B cell (primary cell): Measurements from ENCODE around the gene LAMP2. TPM values are rescaled to one million over a fixed set of nuclear protein-coding genes. Genes with fewer than 3 reads are reported as not detected.

Experiments used
- ATAC-seq: fragments of 200-7000 bp; cut with Tn5 transposase; one replicate; pipeline ENCODE4 v1.10.0; 2021; ENCODE audit warnings: low read depth, mild to moderate bottlenecking, moderate number of reproducible peaks, moderate library complexity
- CTCF ChIA-PET: fragments of 350-600 bp; sonication (Branson Sonifier 250); formaldehyde crosslinking; loops from one replicate; lab custom pipeline; 2021; ENCODE audit warnings: antibody characterized with exemption, inconsistent platforms; lab: Charles Lee
- POLR2A ChIA-PET: fragments of 350-600 bp; sonication (Branson Sonifier 250); formaldehyde crosslinking; loops from one replicate; lab custom pipeline; 2021; ENCODE audit warnings: antibody characterized with exemption; lab: Charles Lee
- DNase-seq: peaks from one replicate; pipeline ENCODE4 v3.0.0; 2013
- H2AFZ ChIP-seq: 2 replicates; pipeline ENCODE4 v1.6.1; 2012; ENCODE audit warnings: mild to moderate bottlenecking, low read depth, low read length; ENCODE audit not compliant: insufficient read depth, poor library complexity, severe bottlenecking
- H3K27ac ChIP-seq, 2 donors: 1 replicate in 1 of 2; 2 replicates in 1 of 2; pipeline ENCODE4 v1.5.1; 2012 to 2013; ENCODE audit warnings: low read length in 2 of 2, mild to moderate bottlenecking in 2 of 2, moderate library complexity in 1 of 2
- H3K27me3 ChIP-seq, 4 experiments: fragments of 200-600 bp in 1 of 4; sonication (generic) in 1 of 4; replicated peaks in 1 of 4; 1 replicate in 2 of 4; 2 replicates in 2 of 4; pipeline versions ENCODE4 v1.6.1 to v1.7.0; 2013 to 2016; ENCODE audit warnings: low read length in 3 of 4, mild to moderate bottlenecking in 2 of 4, mixed read lengths in 1 of 4, moderate library complexity in 1 of 4; ENCODE audit not compliant: insufficient read depth in 4 of 4, control insufficient read depth in 3 of 4; ENCODE audit errors: control extremely low read depth in 1 of 4
- H3K36me3 ChIP-seq, 2 experiments: replicated peaks in 1 of 2; 1 replicate in 1 of 2; 2 replicates in 1 of 2; pipeline versions ENCODE4 v1.6.1 to v1.7.1; 2013; ENCODE audit warnings: low read length in 1 of 2; ENCODE audit not compliant: insufficient read depth in 2 of 2, control insufficient read depth in 1 of 2; ENCODE audit errors: control extremely low read depth in 1 of 2, extremely low read depth in 1 of 2
- H3K4me1 ChIP-seq, 2 donors: fragments of 200-600 bp in 1 of 2; sonication (generic) in 1 of 2; 1 replicate in 1 of 2; 2 replicates in 1 of 2; pipeline versions ENCODE4 v1.5.1 to v1.6.1; 2013 to 2017; ENCODE audit warnings: low read length in 2 of 2; ENCODE audit not compliant: control insufficient read depth in 2 of 2, insufficient read depth in 2 of 2
- H3K4me2 ChIP-seq: replicated peaks from 2 replicates; pipeline ENCODE3; 2012; ENCODE audit warnings: mild to moderate bottlenecking, low read depth, low read length; ENCODE audit not compliant: poor library complexity, severe bottlenecking
- H3K4me3 ChIP-seq, 5 experiments: fragments of 200-600 bp in 1 of 5; sonication (generic) in 1 of 5; 1 replicate in 3 of 5; 2 replicates in 2 of 5; pipeline versions ENCODE4 v1.5.1 to v1.7.0; 2011 to 2016; ENCODE audit warnings: low read length in 4 of 5, mild to moderate bottlenecking in 4 of 5, low read depth in 2 of 5, control low read depth in 1 of 5, moderate library complexity in 1 of 5; ENCODE audit not compliant: insufficient read depth in 1 of 5; ENCODE audit errors: control extremely low read depth in 1 of 5, extremely low read depth in 1 of 5
- H3K79me2 ChIP-seq: fragments of 200-600 bp; sonication (generic); one replicate; pipeline ENCODE4 v1.6.0; 2016; ENCODE audit warnings: low read length; ENCODE audit not compliant: control insufficient read depth, insufficient read depth
- H3K9ac ChIP-seq: fragments of 200-600 bp; sonication (generic); 2 replicates; pipeline ENCODE4 v1.6.1; 2017; ENCODE audit warnings: mild to moderate bottlenecking, low read length, moderate library complexity
- H3K9me3 ChIP-seq, 3 donors: one replicate each; pipeline versions ENCODE4 v1.6.1 to v1.7.1; 2013; ENCODE audit warnings: low read length in 2 of 3; ENCODE audit not compliant: control insufficient read depth in 2 of 3, insufficient read depth in 1 of 3; ENCODE audit errors: control extremely low read depth in 1 of 3
- H4K20me1 ChIP-seq: 2 replicates; pipeline ENCODE4 v1.6.0; 2012; ENCODE audit warnings: mild to moderate bottlenecking, low read length; ENCODE audit not compliant: insufficient read depth, control insufficient read depth, poor library complexity, severe bottlenecking
- H3K27ac Mint-ChIP-seq: one replicate; pipeline ENCODE4 v1.8.0; 2021; ENCODE audit warnings: mixed read lengths
- H3K27me3 Mint-ChIP-seq: one replicate; pipeline ENCODE4 v1.8.0; 2021; ENCODE audit warnings: mixed read lengths
- H3K4me1 Mint-ChIP-seq: one replicate; pipeline ENCODE4 v1.8.0; 2021; ENCODE audit warnings: mixed read lengths
- H3K4me3 Mint-ChIP-seq: one replicate; pipeline ENCODE4 v1.8.0; 2021; ENCODE audit warnings: mixed read lengths
- H3K9me3 Mint-ChIP-seq: one replicate; pipeline ENCODE4 v1.8.0; 2022; ENCODE audit warnings: mixed read lengths; ENCODE audit not compliant: insufficient read depth
- EZH2 ChIP-seq: IDR thresholded peaks from 2 replicates; pipeline ENCODE4 v1.6.1; 2012; ENCODE audit warnings: borderline replicate concordance, low read depth, mild to moderate bottlenecking, moderate library complexity, low read length; ENCODE audit not compliant: insufficient read depth, poor library complexity, severe bottlenecking
- WGBS: methylation state at CpG from one replicate; pipeline ENCODE4 v1.1.5; 2013; ENCODE audit warnings: missing lambda C conversion rate; ENCODE audit not compliant: insufficient coverage; 5-methylcytosine and 5-hydroxymethylcytosine counted together
- intact Hi-C: fragments of 100-400 bp; cut with micrococcal nuclease; formaldehyde crosslinking; loops from one replicate; pipeline ENCODE4 v1.10.0; 2022
- polyA plus RNA-seq: library from polyadenylated mRNA; depleted of rRNA; stranded (reverse); fragments of >200 nt; gene quantifications from 2 replicates; pipeline ENCODE4 v1.2.3, GENCODE V29; 2012
- total RNA-seq, 2 donors: library from RNA; stranded (reverse); fragments of 120-200 nt in 1 of 2; gene quantifications; 1 replicate in 1 of 2; 2 replicates in 1 of 2; pipeline versions ENCODE4 v1.2.3 to v1.2.4, GENCODE V29; 2013 to 2022
- TF ChIP-seq, protein P1 (sequence below): fragments of 200-600 bp; IDR thresholded peaks from one replicate; pipeline ENCODE4 v1.8.0; 2022; ENCODE audit warnings: antibody characterized with exemption, mild to moderate bottlenecking

The LAMP2 gene
- total and polyA plus RNA-seq, 2 donors (not counting 1 experiment from before 2014, with no cell fraction given): 11.2 to 37.1 TPM

DNA sequence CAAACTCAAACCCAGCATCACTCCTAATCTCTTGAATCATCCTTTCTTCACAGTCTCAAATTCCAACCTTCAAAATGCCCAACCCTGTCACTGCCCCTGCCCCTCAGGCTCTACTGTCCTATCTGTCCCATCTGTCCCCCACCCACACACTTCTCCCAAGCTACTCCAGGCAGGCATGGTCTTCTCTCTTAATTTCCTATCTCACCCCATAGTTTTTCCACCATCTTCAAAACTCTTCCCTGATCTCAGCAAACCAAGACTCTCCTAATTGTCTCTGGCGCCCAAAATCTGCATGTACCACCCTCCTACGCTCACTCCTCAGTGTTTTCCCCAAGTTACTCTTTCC lies 644 bp downstream of the LAMP2 start:
- H3K4me1 ChIP-seq: peaks cover 7 to 11% of the 10 kb centered on the region in 2 donors
- peaks cover 34% of the 10 kb centered on the region for H3K79me2 ChIP-seq
- H3K4me2 ChIP-seq: peak overlapping the region; percentile 71
- peak overlapping the region; percentile 90 for H2AFZ ChIP-seq
- H3K4me1 Mint-ChIP-seq: peaks cover 27% of the 10 kb centered on the region
- peak overlapping the region; percentile 85 for H3K4me3 Mint-ChIP-seq
- no peak for ATAC-seq
- peak overlapping the region; percentile 78 to 88 for H3K27ac ChIP-seq
- intact Hi-C loops: loop anchor here (2.0 kb wide), 1 partner anchor 218 kb away; the partner anchor contains the start of gene ZBTB33
- H3K9ac ChIP-seq: peak overlapping the region; percentile 87
- H3K27me3 ChIP-seq: no peaks in the 10 kb centered on the region
- TF ChIP-seq, protein P1, sequence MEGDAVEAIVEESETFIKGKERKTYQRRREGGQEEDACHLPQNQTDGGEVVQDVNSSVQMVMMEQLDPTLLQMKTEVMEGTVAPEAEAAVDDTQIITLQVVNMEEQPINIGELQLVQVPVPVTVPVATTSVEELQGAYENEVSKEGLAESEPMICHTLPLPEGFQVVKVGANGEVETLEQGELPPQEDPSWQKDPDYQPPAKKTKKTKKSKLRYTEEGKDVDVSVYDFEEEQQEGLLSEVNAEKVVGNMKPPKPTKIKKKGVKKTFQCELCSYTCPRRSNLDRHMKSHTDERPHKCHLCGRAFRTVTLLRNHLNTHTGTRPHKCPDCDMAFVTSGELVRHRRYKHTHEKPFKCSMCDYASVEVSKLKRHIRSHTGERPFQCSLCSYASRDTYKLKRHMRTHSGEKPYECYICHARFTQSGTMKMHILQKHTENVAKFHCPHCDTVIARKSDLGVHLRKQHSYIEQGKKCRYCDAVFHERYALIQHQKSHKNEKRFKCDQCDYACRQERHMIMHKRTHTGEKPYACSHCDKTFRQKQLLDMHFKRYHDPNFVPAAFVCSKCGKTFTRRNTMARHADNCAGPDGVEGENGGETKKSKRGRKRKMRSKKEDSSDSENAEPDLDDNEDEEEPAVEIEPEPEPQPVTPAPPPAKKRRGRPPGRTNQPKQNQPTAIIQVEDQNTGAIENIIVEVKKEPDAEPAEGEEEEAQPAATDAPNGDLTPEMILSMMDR: no peak
- TF ChIP-seq EZH2: no peak
- H3K9me3 Mint-ChIP-seq: no peaks in the 10 kb centered on the region
- no peak for DNase-seq
- H3K36me3 ChIP-seq: no peaks in the 10 kb centered on the region
- H4K20me1 ChIP-seq: no peaks in the 10 kb centered on the region
- 0% methylated on average over 2 of the region's 2 CpGs for WGBS
- POLR2A ChIA-PET: interaction anchor here (0.9 to 1.4 kb wide), 2 partner anchors 9 to 18 kb away, joined by 3 to 4 read pairs; no protein-coding TSS in a partner anchor
- H3K27ac Mint-ChIP-seq: peak overlapping the region; percentile 92
- no peaks in the 10 kb centered on the region for H3K9me3 ChIP-seq
- H3K4me3 ChIP-seq: peak overlapping the region; percentile 62 to 88 (median 80)
- CTCF ChIA-PET: interaction anchor here (1.7 kb wide), 1 partner anchor 18 kb away, joined by 5 read pairs; no protein-coding TSS in a partner anchor
- H3K27me3 Mint-ChIP-seq: no peaks in the 10 kb centered on the region

DNA sequence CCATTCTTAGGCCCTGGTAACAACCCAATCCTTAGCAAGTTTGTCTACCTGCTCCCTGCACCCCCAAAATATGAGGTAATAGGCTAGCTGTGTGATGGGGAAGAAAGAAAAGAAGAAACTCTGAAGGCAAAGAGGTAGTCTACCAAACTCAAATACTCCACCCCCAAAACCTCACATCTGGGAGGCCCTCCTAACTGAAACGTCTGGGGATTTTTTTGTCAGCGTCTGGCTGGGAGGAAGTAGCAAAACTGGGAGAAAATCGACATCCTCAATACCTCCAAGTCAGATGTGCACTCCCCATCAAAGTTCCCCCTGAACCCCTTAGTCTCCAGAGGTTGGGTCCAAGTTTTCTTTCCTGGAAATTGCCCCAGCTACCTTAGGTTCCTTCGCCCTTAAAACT lies 1.0 kb downstream of the LAMP2 start:
- peaks cover 7 to 11% of the 10 kb centered on the region in 2 donors for H3K4me1 ChIP-seq
- peak overlapping the region; percentile 90 for H2AFZ ChIP-seq
- H3K9ac ChIP-seq: peak overlapping the region; percentile 87
- no peaks in the 10 kb centered on the region for H4K20me1 ChIP-seq
- H3K9me3 Mint-ChIP-seq: no peaks in the 10 kb centered on the region
- H3K4me1 Mint-ChIP-seq: peaks cover 29% of the 10 kb centered on the region
- no peaks in the 10 kb centered on the region for H3K27me3 Mint-ChIP-seq
- peaks cover 34% of the 10 kb centered on the region for H3K79me2 ChIP-seq
- DNase-seq: peak; percentile 27
- no peaks in the 10 kb centered on the region for H3K9me3 ChIP-seq
- no peaks in the 10 kb centered on the region for H3K36me3 ChIP-seq
- POLR2A ChIA-PET: no interaction called here
- CTCF ChIA-PET: interaction anchor here (1.7 kb wide), 1 partner anchor 18 kb away, joined by 5 read pairs; no protein-coding TSS in a partner anchor
- 0% methylated on average over 1 of the region's 4 CpGs for WGBS
- peak overlapping the region; percentile 62 to 88 (median 80) for H3K4me3 ChIP-seq
- H3K4me2 ChIP-seq: peak overlapping the region; percentile 71
- H3K27ac ChIP-seq: no peak overlapping the region
- H3K27ac Mint-ChIP-seq: peak overlapping the region; percentile 92
- TF ChIP-seq, protein P1: no peak
- TF ChIP-seq EZH2: no peak
- intact Hi-C loops: loop anchor here (2.0 kb wide), 1 partner anchor 217 kb away; the partner anchor contains the start of gene ZBTB33
- H3K27me3 ChIP-seq: no peaks in the 10 kb centered on the region
- H3K4me3 Mint-ChIP-seq: peak overlapping the region; percentile 85
- ATAC-seq: no peak
